Mesenchymal stem cell (in vitro differentiated cells and primary cell): ENCODE results near the gene PRRT2.

ENCODE experiments used
- DNase-seq: peaks from one replicate; pipeline ENCODE4 v3.0.0-alpha.2; 2013
- H2AFZ ChIP-seq: one replicate; pipeline ENCODE4 v1.6.1; 2013; ENCODE audit warnings: low read depth, mild to moderate bottlenecking, control low read depth, inconsistent platforms, low read length, moderate library complexity
- H2AK5ac ChIP-seq: 2 replicates; pipeline ENCODE4 v1.6.1; 2013; ENCODE audit warnings: low read length, moderate library complexity, mild to moderate bottlenecking, inconsistent platforms; ENCODE audit not compliant: severe bottlenecking
- H2BK120ac ChIP-seq: one replicate; pipeline ENCODE4 v1.6.1; 2013; ENCODE audit warnings: low read depth, mild to moderate bottlenecking, inconsistent platforms, low read length, moderate library complexity
- H2BK12ac ChIP-seq, 2 experiments: one replicate each; pipeline ENCODE4 v1.6.1; 2013; ENCODE audit warnings: inconsistent platforms in 2 of 2, low read length in 2 of 2, mild to moderate bottlenecking in 2 of 2, moderate library complexity in 2 of 2, control low read depth in 1 of 2
- H2BK15ac ChIP-seq: one replicate; pipeline ENCODE4 v1.6.1; 2013; ENCODE audit warnings: mild to moderate bottlenecking, low read depth, inconsistent platforms; ENCODE audit not compliant: poor library complexity, severe bottlenecking
- H2BK5ac ChIP-seq: 2 replicates; pipeline ENCODE4 v1.6.1; 2013; ENCODE audit warnings: low read depth, mild to moderate bottlenecking, low read length, control low read depth, inconsistent platforms; ENCODE audit not compliant: poor library complexity, severe bottlenecking
- H3K14ac ChIP-seq, 2 experiments: one replicate each; pipeline ENCODE4 v1.6.1; 2013; ENCODE audit warnings: inconsistent platforms in 2 of 2, low read length in 2 of 2, control low read depth in 1 of 2, mild to moderate bottlenecking in 1 of 2, moderate library complexity in 1 of 2
- H3K18ac ChIP-seq, 2 experiments: one replicate each; pipeline ENCODE4 v1.6.1; 2013; ENCODE audit warnings: inconsistent platforms in 2 of 2, low read length in 2 of 2, control low read depth in 1 of 2, low read depth in 1 of 2, mild to moderate bottlenecking in 1 of 2
- H3K23ac ChIP-seq, 2 experiments: one replicate each; pipeline ENCODE4 v1.6.1; 2013; ENCODE audit warnings: inconsistent platforms in 2 of 2, low read length in 2 of 2, mild to moderate bottlenecking in 2 of 2, moderate library complexity in 2 of 2, control low read depth in 1 of 2
- H3K27ac ChIP-seq: 2 replicates; pipeline ENCODE4 v1.5.1; 2013; ENCODE audit warnings: mild to moderate bottlenecking, moderate library complexity, low read length, control low read depth, inconsistent platforms; ENCODE audit not compliant: poor library complexity, severe bottlenecking
- H3K27me3 ChIP-seq, 2 experiments: 2 replicates each; pipeline versions ENCODE4 v1.6.1 to v1.7.0; 2013; ENCODE audit warnings: low read length in 2 of 2, mild to moderate bottlenecking in 2 of 2, moderate library complexity in 2 of 2, control low read depth in 1 of 2, inconsistent platforms in 1 of 2; ENCODE audit not compliant: control insufficient read depth in 1 of 2, insufficient read depth in 1 of 2
- H3K36me3 ChIP-seq, 2 experiments: 2 replicates each; pipeline versions ENCODE4 v1.6.1 to v1.7.0; 2013; ENCODE audit warnings: low read length in 2 of 2, control low read depth in 1 of 2, inconsistent platforms in 1 of 2, low read depth in 1 of 2, mild to moderate bottlenecking in 1 of 2; ENCODE audit not compliant: insufficient read depth in 2 of 2, control insufficient read depth in 1 of 2
- H3K4ac ChIP-seq, 2 experiments: one replicate each; pipeline ENCODE4 v1.6.1; 2013; ENCODE audit warnings: inconsistent platforms in 2 of 2, low read length in 2 of 2, mild to moderate bottlenecking in 2 of 2, moderate library complexity in 2 of 2, control low read depth in 1 of 2, low read depth in 1 of 2
- H3K4me1 ChIP-seq: 2 replicates; pipeline ENCODE4 v1.6.1; 2013; ENCODE audit warnings: low read depth, low read length, control low read depth; ENCODE audit not compliant: control insufficient read depth, insufficient read depth
- H3K4me2 ChIP-seq: 2 replicates; pipeline ENCODE4 v1.6.1; 2013; ENCODE audit warnings: low read length, mild to moderate bottlenecking, inconsistent platforms; ENCODE audit not compliant: poor library complexity, severe bottlenecking
- H3K4me3 ChIP-seq, 2 experiments: 2 replicates each; pipeline versions ENCODE4 v1.5.1 to v1.7.0; 2013; ENCODE audit warnings: low read length in 2 of 2, mild to moderate bottlenecking in 2 of 2, control low read depth in 1 of 2, low read depth in 1 of 2; ENCODE audit not compliant: insufficient read depth in 1 of 2
- H3K79me1 ChIP-seq: replicated peaks from 2 replicates; pipeline ENCODE4 v1.6.1; 2013; ENCODE audit warnings: mild to moderate bottlenecking, control low read depth, low read length, inconsistent platforms; ENCODE audit not compliant: poor library complexity, severe bottlenecking
- H3K9ac ChIP-seq: 2 replicates; pipeline ENCODE4 v1.7.0; 2013; ENCODE audit warnings: mild to moderate bottlenecking, low read length, moderate library complexity
- H3K9me3 ChIP-seq: 2 replicates; pipeline ENCODE4 v1.7.0; 2013; ENCODE audit warnings: mild to moderate bottlenecking, low read length; ENCODE audit not compliant: control insufficient read depth
- H4K8ac ChIP-seq: one replicate; pipeline ENCODE4 v1.6.1; 2013; ENCODE audit warnings: inconsistent platforms, mild to moderate bottlenecking, low read length, moderate library complexity
- H4K91ac ChIP-seq: one replicate; pipeline ENCODE4 v1.6.1; 2013; ENCODE audit warnings: mild to moderate bottlenecking, low read length, inconsistent platforms
- WGBS: methylation state at CpG from one replicate; pipeline ENCODE4 v1.1.7; 2013; ENCODE audit warnings: mixed read lengths; 5-methylcytosine and 5-hydroxymethylcytosine counted together

The PRRT2 gene

DNA sequence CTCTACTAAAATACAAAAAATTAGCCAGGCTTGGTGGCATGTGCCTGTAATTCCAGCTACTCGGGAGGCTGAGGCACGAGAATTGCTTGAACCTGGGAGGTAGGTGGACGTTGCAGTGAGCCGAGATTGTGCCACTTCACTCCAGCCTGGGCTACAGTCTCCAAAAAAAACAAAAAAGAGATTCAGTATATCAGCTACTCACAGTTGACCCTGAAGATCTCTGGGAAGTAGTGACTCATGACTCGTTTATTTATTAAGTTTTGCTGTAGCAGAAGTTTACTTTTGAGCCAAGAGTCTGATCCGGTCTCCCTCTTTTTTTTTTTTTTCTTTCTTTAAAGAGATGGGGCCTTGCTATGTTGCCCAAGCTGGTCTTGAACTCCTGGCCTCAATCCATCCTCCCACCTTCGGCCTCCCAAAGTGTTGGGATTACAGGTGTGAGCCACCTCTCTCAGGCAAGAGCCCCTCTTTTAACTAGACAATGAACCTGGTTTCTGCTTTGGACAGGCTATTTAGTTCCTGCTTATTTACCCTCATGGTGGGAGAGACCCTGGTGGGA lies 12.7 kb downstream of the PRRT2 start:
- H3K27me3 ChIP-seq, result no peaks in the 10 kb centered on the region
- peak overlapping the region in 1 of 2 experiments; percentile 86 for H3K23ac ChIP-seq
- 8% methylated on average over 5 of the region's 7 CpGs for WGBS

DNA sequence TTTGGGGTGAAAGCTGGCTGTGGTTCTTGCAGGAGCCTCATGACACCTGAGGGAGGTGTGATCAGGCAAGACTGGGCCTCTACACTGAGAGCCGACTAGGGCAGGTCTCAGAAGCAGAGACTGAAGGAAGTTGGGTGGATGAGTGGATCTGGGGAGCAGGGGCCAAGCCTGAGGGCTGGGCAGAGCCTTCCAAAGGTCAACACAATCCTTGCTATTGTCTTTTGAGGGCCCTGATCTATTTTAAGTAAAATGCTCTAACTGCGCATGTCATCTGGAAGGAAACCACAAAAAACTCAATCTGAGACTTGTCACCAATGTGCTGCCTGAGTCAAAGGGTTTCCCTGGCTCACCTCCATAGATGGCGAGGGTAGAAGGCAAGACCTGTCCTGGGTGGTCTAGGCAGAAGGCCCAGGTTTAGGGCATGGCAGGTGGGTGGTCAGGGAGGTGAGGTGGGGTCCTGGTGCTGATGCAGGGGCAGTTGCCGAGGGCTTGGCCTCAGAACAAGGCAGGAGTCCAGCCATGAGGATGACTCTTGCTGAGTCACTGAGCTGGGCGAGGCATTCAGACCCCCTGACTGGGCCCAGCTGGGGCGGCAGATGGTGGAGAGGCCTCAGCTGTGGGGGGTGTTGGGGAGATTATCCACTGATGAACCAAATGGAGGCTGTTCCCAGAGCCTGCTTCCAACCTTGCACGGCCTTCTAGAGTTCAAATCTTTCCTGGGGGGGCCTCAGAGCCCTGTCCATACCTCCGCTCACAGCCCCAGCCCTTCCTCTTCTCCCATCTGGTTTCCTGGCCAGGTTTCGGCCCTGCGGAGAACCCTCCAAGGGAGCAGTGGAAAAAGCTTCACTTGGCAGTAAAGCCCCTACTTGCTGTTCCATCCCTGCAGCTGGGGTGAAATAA lies 13.4 kb downstream of the PRRT2 start:
- Histone ChIP-seq H3K4me1 (peaks cover 44% of the 10 kb centered on the region), H2BK15ac (peak overlapping the region; percentile 95), H3K14ac (peak overlapping the region; percentile 21 to 26), H3K4me3 (peak overlapping the region in 1 of 2 experiments; percentile 72), H3K4me2 (peak overlapping the region; percentile 36), H3K4ac (peak overlapping the region; percentile 79 to 94), H3K79me1 (no peaks in the 10 kb centered on the region), H3K9ac (peak overlapping the region; percentile 85), H2BK120ac (peak overlapping the region; percentile 69), H3K27me3 (no peaks in the 10 kb centered on the region), H2BK5ac (peak overlapping the region; percentile 83), H3K27ac (peak overlapping the region; percentile 96), H2AK5ac (peak overlapping the region; percentile 94), H3K9me3 (no peaks in the 10 kb centered on the region), H3K36me3 (peaks cover 5 to 22% of the 10 kb centered on the region in 2 experiments), H4K91ac (peak overlapping the region; percentile 74), H2AFZ (no peak overlapping the region), H3K23ac (peak overlapping the region in 1 of 2 experiments; percentile 86), H4K8ac (peak overlapping the region; percentile 66), H3K18ac (peak overlapping the region; percentile 71 to 72), H2BK12ac (peak overlapping the region; percentile 19 to 86)
- 24% methylated on average over 10 of the region's 10 CpGs for WGBS
- DNase-seq, result peak; percentile 80

More for the DNA sequence above, 12.7 kb downstream of the PRRT2 start:
- Histone ChIP-seq H3K4me1 (peaks cover 41% of the 10 kb centered on the region), H3K4me3 (peak overlapping the region in 1 of 2 experiments; percentile 72), H3K9me3 (no peaks in the 10 kb centered on the region), H2AK5ac (peak overlapping the region; percentile 94), H3K79me1 (no peaks in the 10 kb centered on the region), H2BK15ac (peak overlapping the region; percentile 95), H2BK120ac (peak overlapping the region; percentile 42), H3K9ac (peak overlapping the region; percentile 85), H2BK5ac (peak overlapping the region; percentile 83), H3K18ac (peak overlapping the region; percentile 71 to 72), H3K4ac (peak overlapping the region; percentile 79 to 94), H3K27ac (peak overlapping the region; percentile 96), H3K36me3 (peaks cover 0 to 19% of the 10 kb centered on the region in 2 experiments), H3K4me2 (peak overlapping the region; percentile 13), H4K8ac (peak overlapping the region; percentile 36), H2AFZ (no peak overlapping the region), H4K91ac (peak overlapping the region; percentile 74), H2BK12ac (peak overlapping the region; percentile 19 to 20), H3K14ac (peak overlapping the region; percentile 21 to 26)
- DNase-seq, result peak; percentile 81

DNA sequence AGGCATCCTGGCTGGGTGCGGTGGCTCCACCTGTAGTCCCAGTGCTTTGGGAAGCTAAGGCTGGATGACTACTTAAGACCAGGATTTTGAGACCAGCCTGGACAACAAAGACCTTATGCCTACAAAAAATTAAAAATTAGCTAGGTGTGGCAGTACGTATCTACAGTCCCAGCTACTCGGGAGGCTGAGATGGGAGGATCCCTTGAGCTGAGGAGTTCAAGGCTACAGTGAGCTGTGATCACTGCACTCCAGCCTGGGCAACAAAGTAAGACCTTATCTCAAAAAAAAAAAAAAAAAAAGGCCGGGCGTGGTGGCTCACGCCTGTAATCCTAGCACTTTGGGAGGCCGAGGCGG lies 14.3 kb downstream of the PRRT2 start:
- H3K4me2 ChIP-seq, result no peak overlapping the region
- H2BK120ac ChIP-seq, result no peak overlapping the region
- H3K23ac ChIP-seq, result no peak overlapping the region
- H3K27ac ChIP-seq, result peak overlapping the region; percentile 96
- H4K8ac ChIP-seq, result no peak overlapping the region
- H3K4me1 ChIP-seq, result peaks cover 42% of the 10 kb centered on the region
- no peaks in the 10 kb centered on the region for H3K27me3 ChIP-seq
- no peak overlapping the region for H3K14ac ChIP-seq
- H3K9ac ChIP-seq, result peak overlapping the region; percentile 85
- DNase-seq, result no peak
- no peak overlapping the region for H3K4ac ChIP-seq
- peak overlapping the region; percentile 49 for H2AK5ac ChIP-seq
- peak overlapping the region in 1 of 2 experiments; percentile 72 for H3K4me3 ChIP-seq
- H2BK12ac ChIP-seq, result peak overlapping the region; percentile 37 to 86
- H2BK15ac ChIP-seq, result no peak overlapping the region
- H3K9me3 ChIP-seq, result no peaks in the 10 kb centered on the region
- H2BK5ac ChIP-seq, result no peak overlapping the region
- peak overlapping the region; percentile 73 for H4K91ac ChIP-seq
- no peak overlapping the region for H2AFZ ChIP-seq
- 80% methylated on average over 3 of the region's 8 CpGs for WGBS
- H3K36me3 ChIP-seq, result peaks cover 15 to 32% of the 10 kb centered on the region in 2 experiments
- peak overlapping the region; percentile 9 to 72 for H3K18ac ChIP-seq
- peaks cover 3% of the 10 kb centered on the region for H3K79me1 ChIP-seq

DNA sequence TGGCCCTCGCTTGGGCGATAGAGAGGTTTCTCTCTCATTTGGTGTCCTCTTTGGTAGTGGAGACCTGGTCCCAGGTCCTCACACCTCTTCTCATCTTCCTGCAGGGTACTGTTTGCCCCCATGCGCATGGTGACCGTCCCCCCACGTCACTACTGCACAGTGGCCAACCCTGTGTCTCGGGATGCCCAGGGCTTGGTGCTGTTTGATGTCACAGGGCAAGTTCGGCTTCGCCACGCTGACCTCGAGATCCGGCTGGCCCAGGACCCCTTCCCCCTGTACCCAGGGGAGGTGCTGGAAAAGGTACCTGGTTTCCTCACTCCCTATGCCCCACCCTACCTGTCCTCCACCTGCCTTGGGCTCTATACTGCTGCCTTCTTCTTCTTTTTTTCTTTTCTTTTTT lies 18.8 kb downstream of the PRRT2 start:
- Histone ChIP-seq H2BK5ac (no peak overlapping the region), H3K14ac (no peak overlapping the region), H3K4ac (no peak overlapping the region), H4K8ac (no peak overlapping the region), H3K4me1 (peaks cover 12% of the 10 kb centered on the region), H3K4me2 (no peak overlapping the region), H3K9me3 (no peaks in the 10 kb centered on the region), H3K23ac (no peak overlapping the region), H4K91ac (no peak overlapping the region), H2BK12ac (no peak overlapping the region), H3K4me3 (no peak overlapping the region), H2BK120ac (no peak overlapping the region), H2BK15ac (no peak overlapping the region), H2AK5ac (no peak overlapping the region), H3K9ac (no peak overlapping the region), H2AFZ (no peak overlapping the region), H3K36me3 (peaks cover 51 to 63% of the 10 kb centered on the region in 2 experiments), H3K79me1 (peaks cover 20% of the 10 kb centered on the region), H3K27me3 (no peaks in the 10 kb centered on the region), H3K18ac (no peak overlapping the region), H3K27ac (no peak overlapping the region)
- no peak for DNase-seq
- 98% methylated on average over 11 of the region's 11 CpGs for WGBS
